T47D (cell line): ENCODE measurements around the gene STAP1.

Source experiments
- DNase-seq, 2 experiments: peaks; one replicate each; pipeline versions ENCODE4 v3.0.0 to v3.0.0-alpha.2; 2011 to 2012; ENCODE audit warnings: low read depth in 1 of 2, low spot score in 1 of 2
- JUND ChIP-seq: IDR thresholded peaks from 2 replicates; pipeline ENCODE4 v1.6.1; 2012; ENCODE audit warnings: low read depth
- in situ Hi-C: cut with HindIII; loops from 2 replicates; pipeline ENCODE4 v1.10.0; 2016; ENCODE audit warnings: low sequenced_read_pairs, low pct_unique_long_range_greater_than_20kb

STAP1 gene

DNA sequence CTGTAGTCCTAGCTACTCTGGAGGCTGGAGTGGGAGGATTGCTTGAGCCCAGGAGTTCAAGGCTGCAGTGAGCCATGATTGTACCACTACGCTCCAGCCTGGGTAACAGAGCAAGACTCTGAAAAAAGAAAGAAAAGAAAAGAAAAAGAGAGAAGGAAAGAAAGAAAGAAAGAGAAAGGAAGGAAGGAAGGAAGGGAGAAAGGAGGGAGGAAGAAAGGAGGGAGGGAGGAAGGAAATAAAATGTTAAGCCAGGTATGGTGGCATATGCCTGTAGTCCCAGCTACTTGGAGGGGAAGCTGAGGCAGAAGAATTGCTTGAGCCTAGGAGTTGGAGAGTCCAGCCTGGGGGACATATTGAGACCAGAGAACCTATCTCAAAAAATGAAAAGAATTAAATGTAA is 12.0 kb downstream of the STAP1 start:
- in situ Hi-C loops = no loop called here
- TF ChIP-seq JUND = no peak
- no peak for DNase-seq

DNA sequence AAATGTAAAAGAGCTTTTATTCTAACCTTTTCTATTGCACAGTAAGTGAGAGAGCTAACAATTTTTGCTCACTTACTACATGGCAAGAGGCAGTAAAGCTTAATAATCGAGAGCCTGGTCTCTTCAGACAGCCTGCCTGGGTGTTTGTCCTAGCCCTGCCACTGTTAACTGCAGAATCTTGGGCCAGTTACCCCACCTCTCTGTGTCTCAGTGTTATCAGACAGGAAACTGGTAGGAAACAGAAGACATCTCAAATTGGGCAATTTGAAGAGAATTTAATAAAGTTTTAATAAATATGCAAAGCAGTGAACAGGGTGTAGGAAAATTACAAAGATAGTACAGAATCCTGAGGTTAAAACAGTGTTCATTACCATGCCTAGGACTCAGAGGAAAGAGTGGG is 13.4 kb downstream of the STAP1 start:
- in situ Hi-C loops = no loop called here
- no peak for DNase-seq
- no peak for TF ChIP-seq JUND

DNA sequence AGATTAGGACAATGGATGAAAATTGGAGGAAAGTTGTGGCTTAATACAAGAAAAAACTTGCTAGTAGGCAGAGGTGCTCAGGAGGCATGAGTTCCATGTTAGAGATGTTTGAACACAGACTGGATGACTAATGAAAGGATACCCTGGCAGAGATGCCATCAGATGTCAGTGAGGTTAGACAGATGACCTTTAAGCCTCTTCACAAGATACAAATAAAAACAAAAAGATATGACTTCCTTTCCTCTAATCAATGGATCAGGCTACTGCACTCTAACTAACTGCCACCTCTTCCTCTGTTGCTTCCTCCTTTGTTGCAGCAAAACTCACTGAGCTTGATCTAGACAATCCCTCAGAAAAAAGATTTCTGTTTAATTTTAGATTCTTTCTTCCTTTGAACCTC is 14.7 kb downstream of the STAP1 start:
- no peak for TF ChIP-seq JUND
- DNase-seq = no peak
- in situ Hi-C loops = no loop called here

DNA sequence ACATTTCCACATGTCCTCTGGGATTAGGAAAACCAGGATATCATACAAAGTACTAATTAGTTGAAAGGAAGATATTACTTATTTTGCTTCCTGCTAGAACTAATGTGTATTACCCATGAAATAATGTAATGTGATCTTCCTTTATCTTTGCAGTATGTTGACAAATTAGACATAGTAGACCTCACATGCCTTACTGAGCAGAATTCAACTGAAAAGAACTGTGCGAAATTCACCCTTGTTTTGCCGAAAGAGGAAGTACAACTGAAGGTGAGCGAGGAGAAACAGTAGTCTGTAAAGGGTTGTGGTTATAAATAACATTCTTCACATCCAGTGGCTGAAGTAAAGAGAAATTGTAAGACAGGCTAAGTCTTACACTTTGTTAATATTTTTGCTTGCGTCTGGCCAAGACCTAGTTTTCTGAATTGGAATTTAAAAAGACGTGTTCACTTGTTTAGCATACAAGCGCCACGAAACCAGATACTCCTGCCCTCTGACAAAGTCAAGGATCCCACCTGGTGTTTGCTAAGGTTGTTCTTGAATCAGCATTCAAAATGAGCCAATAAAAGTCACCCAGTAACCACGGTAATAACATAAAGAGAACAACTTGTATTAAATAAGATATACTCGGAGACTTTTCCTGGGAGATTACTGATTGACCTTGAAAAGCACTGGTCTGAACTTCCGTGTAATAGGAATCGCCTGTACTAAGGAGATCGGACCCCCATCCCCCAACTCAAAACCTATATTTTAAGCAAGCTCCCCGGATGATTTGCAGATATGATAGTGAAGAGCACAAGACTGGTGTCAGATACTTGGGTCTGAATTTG is 16.9 kb downstream of the STAP1 start:
- no peak for DNase-seq
- TF ChIP-seq JUND = no peak
- in situ Hi-C loops = no loop called here

DNA sequence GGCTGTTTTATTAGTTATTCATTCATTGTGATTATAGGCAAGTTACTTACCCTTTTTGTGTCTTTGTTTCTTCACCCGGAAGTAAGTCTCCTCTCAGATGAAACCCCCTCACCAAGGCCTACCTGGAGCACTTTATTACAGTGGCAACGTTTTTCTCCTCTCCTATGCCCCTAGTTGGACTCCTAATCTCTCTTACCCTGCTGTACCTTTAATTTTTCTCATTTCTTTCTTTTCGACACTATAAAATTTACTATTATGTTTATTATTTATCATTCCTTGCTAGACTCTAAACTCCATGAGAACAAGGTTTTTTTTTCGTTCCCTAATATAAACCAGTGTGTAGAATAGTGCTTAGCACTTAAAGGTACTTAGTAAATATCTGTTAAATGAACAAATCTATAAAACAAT is 17.5 kb downstream of the STAP1 start:
- TF ChIP-seq JUND = no peak
- no peak for DNase-seq
- in situ Hi-C loops = no loop called here

DNA sequence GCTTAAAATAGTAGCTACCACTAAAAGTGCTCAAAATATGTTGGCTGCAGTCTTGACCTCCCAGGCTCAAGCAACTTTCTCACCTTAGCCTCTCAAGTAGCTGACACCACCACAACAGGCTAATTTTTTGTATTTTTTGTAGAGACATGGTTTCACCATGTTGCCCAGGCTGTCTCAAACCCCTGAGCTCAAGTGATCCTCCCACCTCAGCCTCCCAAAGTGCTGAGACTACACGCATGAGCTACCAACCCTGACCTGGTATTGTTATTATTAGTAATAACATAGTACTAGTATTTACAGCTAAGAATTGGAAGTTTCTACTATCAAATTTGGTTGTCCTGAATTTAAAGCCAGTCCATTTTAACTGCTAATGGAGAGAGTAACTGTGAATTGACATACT is 18.0 kb downstream of the STAP1 start:
- in situ Hi-C loops = no loop called here
- no peak for DNase-seq
- TF ChIP-seq JUND = no peak

DNA sequence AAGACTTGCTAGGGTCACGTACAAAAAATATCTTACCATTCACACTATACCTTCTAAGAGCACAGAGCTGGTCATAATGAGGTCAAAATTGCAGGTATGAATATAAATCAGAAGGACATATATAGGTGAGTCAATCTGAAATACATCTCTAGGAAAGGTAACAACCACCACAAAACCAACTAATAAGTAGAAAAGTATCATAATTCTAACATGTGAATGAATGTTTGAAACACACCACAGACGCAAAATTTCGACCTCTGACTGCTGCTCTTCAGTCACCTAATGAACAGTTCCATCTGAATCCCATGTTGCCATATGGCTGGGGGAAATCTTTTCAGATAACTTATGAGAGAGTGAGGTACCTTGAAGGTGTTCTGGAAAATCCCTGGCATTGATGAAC is 22.1 kb downstream of the STAP1 start:
- TF ChIP-seq JUND = no peak
- DNase-seq = no peak
- in situ Hi-C loops = no loop called here

DNA sequence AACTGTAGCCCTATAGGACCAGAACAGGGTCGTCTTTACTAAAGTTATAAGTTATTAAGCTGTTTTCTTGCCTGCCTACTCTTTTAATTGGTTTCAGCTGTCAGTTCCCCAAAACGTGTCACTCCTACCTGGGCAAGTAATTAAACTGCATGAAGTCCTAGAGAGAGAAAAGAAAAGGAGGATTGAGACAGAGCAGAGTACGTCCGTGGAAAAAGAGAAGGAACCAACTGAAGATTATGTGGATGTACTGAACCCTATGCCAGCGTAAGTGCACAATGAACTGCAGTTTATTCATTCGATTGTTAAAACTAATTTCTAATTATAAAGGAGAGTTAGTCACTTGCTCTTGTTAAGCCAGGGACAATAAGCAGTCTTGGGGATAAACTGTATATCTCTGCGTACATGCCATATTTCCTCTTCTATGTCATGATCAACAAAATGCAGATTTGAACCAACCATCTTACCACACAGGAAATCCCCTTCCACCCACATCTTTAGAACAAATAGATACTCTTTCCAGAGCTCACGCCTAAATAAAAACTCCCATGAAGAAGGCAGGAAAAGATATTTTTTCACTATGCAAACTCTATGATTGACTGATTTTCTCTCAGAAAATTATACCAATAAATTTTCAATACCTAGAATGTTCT is 22.8 kb downstream of the STAP1 start:
- TF ChIP-seq JUND = no peak
- in situ Hi-C loops = no loop called here
- no peak for DNase-seq

DNA sequence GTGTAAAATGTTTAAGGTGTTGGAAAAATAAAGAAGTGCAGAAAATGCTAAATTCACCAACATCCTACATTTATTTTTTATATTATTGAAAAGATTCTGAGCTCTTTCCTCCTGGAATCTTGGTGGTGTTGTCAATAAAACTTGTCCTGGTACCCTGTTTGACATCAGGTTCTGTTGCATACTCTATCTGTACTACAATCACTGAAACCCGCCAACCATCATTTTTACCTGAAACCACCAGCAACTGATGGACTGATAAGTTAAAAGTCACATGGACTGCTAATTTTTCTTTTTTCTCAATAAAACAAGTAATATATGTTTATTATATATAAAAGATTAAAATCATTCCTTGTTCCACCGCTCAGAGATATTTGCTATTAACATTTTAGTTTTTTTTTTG is 23.4 kb downstream of the STAP1 start:
- no peak for TF ChIP-seq JUND
- in situ Hi-C loops = no loop called here
- DNase-seq = no peak

DNA sequence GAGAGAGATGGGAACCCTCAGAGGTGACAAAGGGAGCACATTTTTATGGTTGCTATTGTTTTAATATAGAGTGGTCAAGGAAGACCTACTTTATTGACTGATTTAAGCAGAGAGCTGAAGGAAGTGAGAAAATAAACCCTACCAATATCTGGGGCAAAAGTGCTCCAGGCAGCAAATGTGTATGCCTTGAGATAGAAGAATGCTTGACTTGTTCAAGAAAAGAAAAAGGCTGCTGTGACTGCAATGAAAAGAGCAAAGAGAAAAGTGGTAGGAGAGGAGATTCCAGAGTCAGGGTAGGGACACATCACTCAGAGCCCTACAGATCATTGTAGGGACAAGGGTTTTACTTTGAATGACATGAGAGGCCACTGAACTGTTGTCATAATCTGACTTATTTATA is 26.0 kb downstream of the STAP1 start:
- no peak for TF ChIP-seq JUND
- no peak for DNase-seq
- in situ Hi-C loops = no loop called here

DNA sequence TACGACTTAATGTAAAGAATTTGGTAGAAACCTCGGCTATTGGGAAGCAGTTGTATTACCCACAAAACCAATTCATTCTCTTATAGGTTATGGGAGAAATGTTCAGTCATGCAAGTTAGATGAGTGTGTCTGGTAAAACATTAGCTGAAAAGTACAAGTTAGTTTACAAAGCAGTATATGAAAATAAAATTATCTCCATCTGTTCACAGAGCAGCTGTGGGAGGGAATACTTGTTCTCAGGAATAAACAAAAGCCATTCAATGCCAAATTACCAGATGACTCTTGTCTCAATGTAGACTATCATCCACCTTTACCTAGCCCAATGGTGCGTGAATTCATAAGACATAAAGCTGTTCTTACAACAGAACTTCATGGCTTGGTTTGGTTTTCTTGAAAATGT is 28.6 kb downstream of the STAP1 start:
- in situ Hi-C loops = no loop called here

DNA sequence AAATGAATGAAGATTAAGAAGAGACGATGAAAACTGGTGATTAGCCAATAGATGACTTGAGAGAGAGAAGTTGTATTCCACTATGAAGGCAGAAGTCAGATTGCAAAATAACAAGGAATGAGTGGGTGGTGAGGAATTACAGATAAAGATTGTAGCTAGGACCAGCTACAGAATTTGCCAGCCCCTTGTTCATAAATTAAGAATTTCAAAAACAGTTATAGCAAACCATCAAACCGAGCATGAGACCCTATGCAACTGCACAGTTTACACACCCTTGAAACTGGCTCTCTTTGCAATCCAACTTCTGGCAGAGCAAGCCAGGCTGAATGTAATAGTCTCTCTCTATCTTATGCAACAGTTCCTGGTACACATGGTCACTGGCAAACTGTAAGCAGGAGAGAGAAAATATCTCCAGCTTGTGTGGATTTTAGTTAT is 35.2 kb downstream of the STAP1 start:
- TF ChIP-seq JUND = no peak
- DNase-seq = no peak
- in situ Hi-C loops = no loop called here

More for the DNA sequence above, 28.6 kb downstream of the STAP1 start:
- no peak for DNase-seq
- TF ChIP-seq JUND = no peak

DNA sequence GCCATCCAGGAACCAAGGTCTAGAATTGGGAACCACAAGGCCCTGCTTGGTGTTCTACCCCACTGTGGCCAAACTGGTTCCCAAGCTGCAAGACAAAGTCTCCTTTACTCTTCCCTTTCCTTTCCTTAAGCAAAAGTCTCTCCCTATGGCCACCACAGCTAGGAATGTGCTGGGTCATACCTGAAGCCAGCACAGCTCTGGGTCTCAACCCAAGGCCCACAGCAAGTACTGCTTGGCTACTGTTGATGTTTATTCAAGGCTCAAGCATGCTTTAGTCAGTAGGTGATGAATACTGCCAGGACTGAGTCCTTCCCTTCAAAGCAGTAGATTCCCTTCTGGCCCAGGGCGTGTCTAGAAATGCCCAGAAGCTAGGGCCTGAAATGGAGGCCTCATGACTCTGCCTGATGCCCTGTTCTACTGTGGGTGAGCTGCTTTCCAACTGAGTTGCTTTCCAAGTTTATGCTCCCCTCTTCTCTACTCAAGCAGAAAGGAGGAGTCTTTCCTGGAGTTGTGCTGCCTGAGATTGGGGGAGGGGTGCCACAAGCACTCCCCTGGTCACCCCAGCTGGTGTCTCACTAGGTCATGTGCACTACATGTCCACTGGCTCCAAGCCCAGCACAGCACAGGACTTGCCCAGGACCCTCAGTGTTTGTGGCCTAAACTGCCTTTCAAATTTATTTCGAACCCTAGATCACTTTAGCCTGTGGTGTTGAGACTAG is 44.9 kb downstream of the STAP1 start:
- in situ Hi-C loops = no loop called here
- no peak for TF ChIP-seq JUND
- DNase-seq = no peak
